HL-60 (cell line): ENCODE measurements around the gene CLCNKB.

Source experiments
- DNase-seq, 2 experiments: peaks; one replicate each; pipeline ENCODE4 v3.0.0-alpha.2; 2010 to 2020; ENCODE audit warnings: low read depth in 1 of 2, low spot score in 1 of 2
- H3K27ac ChIP-seq: fragments of 250-450 bp; sonication (Bioruptor Pico); replicated peaks from 2 replicates; pipeline ENCODE4 v1.5.1; 2020; ENCODE audit warnings: mild to moderate bottlenecking, moderate library complexity
- H3K27me3 ChIP-seq: fragments of 250-450 bp; sonication (Bioruptor Pico); 2 replicates; pipeline ENCODE4 v1.5.1; 2021; ENCODE audit warnings: mild to moderate bottlenecking, moderate library complexity; ENCODE audit not compliant: insufficient read depth, poor library complexity, severe bottlenecking
- H3K4me3 ChIP-seq: replicated peaks from 2 replicates; pipeline ENCODE4 v1.5.1; 2011; ENCODE audit warnings: mild to moderate bottlenecking, control low read depth, low read length; ENCODE audit not compliant: insufficient read depth
- CTCF ChIP-seq: IDR thresholded peaks from one replicate; pipeline ENCODE4 v1.5.1; 2011; ENCODE audit warnings: low read length, control low read depth, inconsistent platforms; ENCODE audit not compliant: insufficient read depth
- GABPA ChIP-seq: IDR thresholded peaks from 2 replicates; pipeline ENCODE4 v1.6.1; 2012; ENCODE audit warnings: low read depth
- POLR2AphosphoS5 ChIP-seq: IDR thresholded peaks from 2 replicates; pipeline ENCODE4 v1.6.1; 2012; ENCODE audit warnings: low read depth
- REST ChIP-seq: IDR thresholded peaks from 2 replicates; pipeline ENCODE4 v1.6.1; 2012; ENCODE audit warnings: low read depth; ENCODE audit not compliant: insufficient replicate concordance
- SPI1 ChIP-seq: IDR thresholded peaks from 2 replicates; pipeline ENCODE4 v1.6.1; 2012; ENCODE audit warnings: low read depth, mild to moderate bottlenecking, borderline replicate concordance

Gene CLCNKB

GRCh38 chr1:16067127-16067768 lies 23.7 kb downstream of the CLCNKB start:
- no peak for DNase-seq
- Histone ChIP-seq H3K4me3 (no peak overlapping the region), H3K27me3 (peaks cover 48% of the 10 kb centered on the region), H3K27ac (no peak overlapping the region)
- no peak for TF ChIP-seq REST
- no peak for TF ChIP-seq POLR2AphosphoS5
- no peak for TF ChIP-seq CTCF
- TF ChIP-seq GABPA = no peak
- no peak for TF ChIP-seq SPI1

- TF ChIP-seq REST (no peak), GABPA (no peak)
- no peak overlapping the region for H3K27ac ChIP-seq
- DNase-seq = no peak
- H3K27me3 ChIP-seq = peaks cover 55% of the 10 kb centered on the region
- no peak overlapping the region for H3K4me3 ChIP-seq
These were observed 24.4 kb downstream of the CLCNKB start for GRCh38 chr1:16067933-16068332.

GRCh38 chr1:16068356-16069270 lies 25.0 kb downstream of the CLCNKB start:
- DNase-seq = no peak
- H3K4me3 ChIP-seq = no peak overlapping the region
- no peak for TF ChIP-seq POLR2AphosphoS5
- no peak for TF ChIP-seq SPI1
- TF ChIP-seq REST = no peak
- TF ChIP-seq CTCF = no peak
- TF ChIP-seq GABPA = no peak
- H3K27me3 ChIP-seq = peaks cover 55% of the 10 kb centered on the region
- no peak overlapping the region for H3K27ac ChIP-seq
